Measurements from ENCODE around the gene RALGPS1.

RALGPS1 gene

GRCh38 chr9:127176631-127177030, 262.0 kb downstream of the RALGPS1 start:
- Histone ChIP-seq H3K27me3 (replicated peaks; ENCODE audit: insufficient read depth, low read length) (no peaks in the 10 kb centered on the region), H2AFZ (ENCODE audit: low read length) (no peak overlapping the region), H3K36me3 (replicated peaks; ENCODE audit: insufficient read depth, low read length) (no peaks in the 10 kb centered on the region), H3K4me3 (ENCODE audit: low read length) (no peak overlapping the region), H3K79me2 (ENCODE audit: low read length) (no peaks in the 10 kb centered on the region), H3K27ac (ENCODE audit: low read length) (no peak overlapping the region), H3K4me2 (ENCODE audit: low read depth, low read length) (no peak overlapping the region), H3K4me1 (ENCODE audit: low read length) (no peaks in the 10 kb centered on the region), H4K20me1 (ENCODE audit: insufficient read depth, low read length) (no peaks in the 10 kb centered on the region), H3K9me2 (replicated peaks; ENCODE audit: insufficient read depth, low read length) (no peaks in the 10 kb centered on the region), H3F3A (ENCODE audit: insufficient read depth, low read length) (no peaks in the 10 kb centered on the region), H3K9ac (ENCODE audit: low read length) (no peak overlapping the region), H3K9me3 (replicated peaks; ENCODE audit: insufficient read depth, low read length) (no peaks in the 10 kb centered on the region)
- TF ChIP-seq EZH2phosphoT487 (IDR thresholded peaks at IDR 0.05; ENCODE audit: low read length) (no peak), EZH2 (optimal IDR thresholded peaks at IDR 0.05; ENCODE audit: low read depth, low read length) (no peak)
- TF ChIP-seq, protein P1, sequence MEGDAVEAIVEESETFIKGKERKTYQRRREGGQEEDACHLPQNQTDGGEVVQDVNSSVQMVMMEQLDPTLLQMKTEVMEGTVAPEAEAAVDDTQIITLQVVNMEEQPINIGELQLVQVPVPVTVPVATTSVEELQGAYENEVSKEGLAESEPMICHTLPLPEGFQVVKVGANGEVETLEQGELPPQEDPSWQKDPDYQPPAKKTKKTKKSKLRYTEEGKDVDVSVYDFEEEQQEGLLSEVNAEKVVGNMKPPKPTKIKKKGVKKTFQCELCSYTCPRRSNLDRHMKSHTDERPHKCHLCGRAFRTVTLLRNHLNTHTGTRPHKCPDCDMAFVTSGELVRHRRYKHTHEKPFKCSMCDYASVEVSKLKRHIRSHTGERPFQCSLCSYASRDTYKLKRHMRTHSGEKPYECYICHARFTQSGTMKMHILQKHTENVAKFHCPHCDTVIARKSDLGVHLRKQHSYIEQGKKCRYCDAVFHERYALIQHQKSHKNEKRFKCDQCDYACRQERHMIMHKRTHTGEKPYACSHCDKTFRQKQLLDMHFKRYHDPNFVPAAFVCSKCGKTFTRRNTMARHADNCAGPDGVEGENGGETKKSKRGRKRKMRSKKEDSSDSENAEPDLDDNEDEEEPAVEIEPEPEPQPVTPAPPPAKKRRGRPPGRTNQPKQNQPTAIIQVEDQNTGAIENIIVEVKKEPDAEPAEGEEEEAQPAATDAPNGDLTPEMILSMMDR (IDR thresholded peaks at IDR 0.05; ENCODE audit: low read length), result no peak
- no peak for DNase-seq

DNA sequence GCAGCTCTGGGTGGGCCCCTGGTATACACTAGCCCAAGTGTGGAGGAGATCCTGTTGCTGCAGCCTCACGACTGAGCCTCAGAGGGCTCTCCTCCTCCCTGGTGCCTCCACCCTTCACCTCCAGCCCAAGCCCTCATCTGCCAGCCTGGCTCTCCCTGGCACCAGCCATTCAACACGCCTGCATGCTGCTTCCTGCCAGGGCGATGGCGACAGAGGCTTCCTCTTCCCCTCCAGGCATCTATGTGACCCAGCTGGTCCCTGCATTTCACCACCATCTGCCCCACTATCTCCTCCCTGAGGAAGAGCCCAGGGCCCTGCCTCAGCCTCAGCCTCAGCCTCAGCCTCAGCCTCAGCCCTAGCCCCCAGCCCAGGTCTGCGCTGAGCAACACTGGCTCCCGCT, 262.6 kb downstream of the RALGPS1 start:
- no peaks in the 10 kb centered on the region for H3K36me3 ChIP-seq (replicated peaks; ENCODE audit: insufficient read depth, low read length)
- no peaks in the 10 kb centered on the region for H3F3A ChIP-seq (ENCODE audit: insufficient read depth, low read length)
- H3K4me2 ChIP-seq (ENCODE audit: low read depth, low read length), result no peak overlapping the region
- H3K9me2 ChIP-seq (replicated peaks; ENCODE audit: insufficient read depth, low read length), result no peaks in the 10 kb centered on the region
- no peaks in the 10 kb centered on the region for H4K20me1 ChIP-seq (ENCODE audit: insufficient read depth, low read length)
- H3K27me3 ChIP-seq (replicated peaks; ENCODE audit: insufficient read depth, low read length), result no peaks in the 10 kb centered on the region
- no peaks in the 10 kb centered on the region for H3K9me3 ChIP-seq (replicated peaks; ENCODE audit: insufficient read depth, low read length)
- no peak overlapping the region for H3K9ac ChIP-seq (ENCODE audit: low read length)
- no peaks in the 10 kb centered on the region for H3K79me2 ChIP-seq (ENCODE audit: low read length)
- H2AFZ ChIP-seq (ENCODE audit: low read length), result no peak overlapping the region
- no peak for TF ChIP-seq EZH2 (optimal IDR thresholded peaks at IDR 0.05; ENCODE audit: low read depth, low read length)
- no peak for DNase-seq
- no peaks in the 10 kb centered on the region for H3K4me1 ChIP-seq (ENCODE audit: low read length)
- H3K27ac ChIP-seq (ENCODE audit: low read length), result no peak overlapping the region
- no peak overlapping the region for H3K4me3 ChIP-seq (ENCODE audit: low read length)

GRCh38 chr9:127177665-127178265, 263.2 kb downstream of the RALGPS1 start:
- Histone ChIP-seq H3K27me3 (replicated peaks; ENCODE audit: insufficient read depth, low read length) (no peaks in the 10 kb centered on the region), H2AFZ (ENCODE audit: low read length) (no peak overlapping the region), H3K4me3 (ENCODE audit: low read length) (no peak overlapping the region), H3K79me2 (ENCODE audit: low read length) (no peaks in the 10 kb centered on the region), H3K9me2 (replicated peaks; ENCODE audit: insufficient read depth, low read length) (no peaks in the 10 kb centered on the region), H3K9me3 (replicated peaks; ENCODE audit: insufficient read depth, low read length) (no peaks in the 10 kb centered on the region), H3K36me3 (replicated peaks; ENCODE audit: insufficient read depth, low read length) (no peaks in the 10 kb centered on the region), H3K4me1 (ENCODE audit: low read length) (no peaks in the 10 kb centered on the region), H3K27ac (ENCODE audit: low read length) (no peak overlapping the region), H3K4me2 (ENCODE audit: low read depth, low read length) (no peak overlapping the region), H3F3A (ENCODE audit: insufficient read depth, low read length) (no peaks in the 10 kb centered on the region), H4K20me1 (ENCODE audit: insufficient read depth, low read length) (no peaks in the 10 kb centered on the region), H3K9ac (ENCODE audit: low read length) (no peak overlapping the region)
- TF ChIP-seq, protein P1 (IDR thresholded peaks at IDR 0.05; ENCODE audit: low read length), result no peak
- TF ChIP-seq EZH2phosphoT487 (IDR thresholded peaks at IDR 0.05; ENCODE audit: low read length) (no peak), EZH2 (optimal IDR thresholded peaks at IDR 0.05; ENCODE audit: low read depth, low read length) (no peak)
- no peak for DNase-seq
